Breast epithelium (tissue), 4 donors: ENCODE measurements around the gene NAGA. TPM values are rescaled to one million over a fixed set of nuclear protein-coding genes. Genes with fewer than 3 reads are reported as not detected.
"Not testable (repeated sequence)": the region's sequence is repeated elsewhere in the genome, so short reads cannot be mapped to it uniquely, and the experiment has no call there.

Source experiments
- DNase-seq, 2 donors: peaks; one replicate each; pipeline ENCODE4 v3.0.0-alpha.2; 2019; ENCODE audit warnings: low spot score in 2 of 2
- H3K27ac ChIP-seq, 2 donors: fragments of 200-600 bp; sonication (generic) in 1 of 2; one replicate each; pipeline ENCODE4 v1.5.1; 2016 to 2019; ENCODE audit warnings: mild to moderate bottlenecking in 1 of 2
- H3K27me3 ChIP-seq, 2 donors: fragments of 200-600 bp; sonication (generic) in 1 of 2; one replicate each; pipeline versions ENCODE4 v1.5.1 to v1.6.0; 2017 to 2019; ENCODE audit warnings: control low read depth in 1 of 2, mild to moderate bottlenecking in 1 of 2
- H3K36me3 ChIP-seq: fragments of 200-600 bp; one replicate; pipeline ENCODE4 v1.5.1; 2019
- H3K4me1 ChIP-seq, 2 donors: fragments of 200-600 bp; sonication (generic); one replicate each; pipeline ENCODE4 v1.5.1; 2016 to 2019; ENCODE audit warnings: control low read depth in 1 of 2
- H3K4me3 ChIP-seq, 3 donors: fragments of 200-600 bp; sonication (generic); 1 replicate in 2 of 3; 2 replicates in 1 of 3; pipeline ENCODE4 v1.5.1; 2016 to 2019; ENCODE audit warnings: mild to moderate bottlenecking in 3 of 3, moderate library complexity in 2 of 3
- H3K9me3 ChIP-seq, 2 donors: fragments of 200-600 bp; sonication (generic) in 1 of 2; one replicate each; pipeline ENCODE4 v1.5.1; 2016 to 2019; ENCODE audit warnings: control low read depth in 1 of 2
- POLR2A ChIP-seq: fragments of 450-650 bp; IDR thresholded peaks from one replicate; pipeline ENCODE4 v1.6.1; 2016; ENCODE audit warnings: antibody characterized with exemption, mild to moderate bottlenecking, moderate library complexity
- POLR2AphosphoS5 ChIP-seq, 3 donors: sonication (generic); formaldehyde crosslinking; IDR thresholded peaks; one replicate each; pipeline ENCODE4 v1.6.1; 2017; ENCODE audit warnings: antibody characterized with exemption in 3 of 3
- intact Hi-C: fragments of 100-400 bp; cut with DNase I; formaldehyde crosslinking; loops from one replicate; pipeline ENCODE4 v1.15.1; 2023; ENCODE audit warnings: low total_unique reads
- total RNA-seq, 3 donors: library from RNA; depleted of rRNA; stranded (reverse); fragments of >200 nt; gene quantifications; one replicate each; pipeline ENCODE4 v1.1.0, GENCODE V29; 2016
- TF ChIP-seq, protein P1 (sequence below), 3 donors: fragments of 450-650 bp; IDR thresholded peaks; one replicate each; pipeline ENCODE4 v1.5.1; 2016 to 2017; ENCODE audit warnings: antibody characterized with exemption in 3 of 3, mild to moderate bottlenecking in 3 of 3, moderate library complexity in 3 of 3

NAGA gene
- total RNA-seq, 3 donors from 2014 or later = 22.9 to 38.9 (median 27.2) TPM

DNA sequence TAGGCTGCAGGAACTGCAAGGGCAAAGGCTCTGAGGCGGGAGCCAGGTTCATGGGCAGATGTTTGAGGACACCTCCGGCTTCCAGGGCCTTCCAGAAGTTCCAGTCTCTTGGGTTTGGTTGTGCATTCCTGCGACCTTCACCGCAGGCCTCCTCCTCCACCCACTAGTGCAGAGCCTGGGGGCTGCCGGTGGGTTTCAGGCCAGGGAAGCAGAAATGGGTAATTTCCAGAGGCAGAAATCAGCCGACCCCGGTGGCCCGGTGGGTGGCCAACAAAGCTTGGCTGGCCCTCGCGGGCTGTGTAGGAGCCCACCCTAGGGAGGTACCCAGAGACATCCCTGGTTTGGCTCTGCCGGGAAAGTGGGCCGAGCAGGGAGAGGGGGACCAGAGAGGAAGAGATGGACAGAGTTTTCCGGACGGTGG, 3.0 kb upstream of the NAGA start:
- peak overlapping the region; percentile 70 to 86 (median 82) for H3K4me3 ChIP-seq
- no peak for DNase-seq
- H3K4me1 ChIP-seq = peaks cover 13 to 14% of the 10 kb centered on the region in 2 donors
- H3K27me3 ChIP-seq = no peaks in the 10 kb centered on the region
- H3K9me3 ChIP-seq = no peaks in the 10 kb centered on the region
- no peaks in the 10 kb centered on the region for H3K36me3 ChIP-seq
- H3K27ac ChIP-seq = peak overlapping the region; percentile 88 to 96
- intact Hi-C loops = no loop called here
- TF ChIP-seq POLR2A (no peak), POLR2AphosphoS5 (IDR thresholded peaks at IDR 0.05) (no peak)
- TF ChIP-seq, protein P1, sequence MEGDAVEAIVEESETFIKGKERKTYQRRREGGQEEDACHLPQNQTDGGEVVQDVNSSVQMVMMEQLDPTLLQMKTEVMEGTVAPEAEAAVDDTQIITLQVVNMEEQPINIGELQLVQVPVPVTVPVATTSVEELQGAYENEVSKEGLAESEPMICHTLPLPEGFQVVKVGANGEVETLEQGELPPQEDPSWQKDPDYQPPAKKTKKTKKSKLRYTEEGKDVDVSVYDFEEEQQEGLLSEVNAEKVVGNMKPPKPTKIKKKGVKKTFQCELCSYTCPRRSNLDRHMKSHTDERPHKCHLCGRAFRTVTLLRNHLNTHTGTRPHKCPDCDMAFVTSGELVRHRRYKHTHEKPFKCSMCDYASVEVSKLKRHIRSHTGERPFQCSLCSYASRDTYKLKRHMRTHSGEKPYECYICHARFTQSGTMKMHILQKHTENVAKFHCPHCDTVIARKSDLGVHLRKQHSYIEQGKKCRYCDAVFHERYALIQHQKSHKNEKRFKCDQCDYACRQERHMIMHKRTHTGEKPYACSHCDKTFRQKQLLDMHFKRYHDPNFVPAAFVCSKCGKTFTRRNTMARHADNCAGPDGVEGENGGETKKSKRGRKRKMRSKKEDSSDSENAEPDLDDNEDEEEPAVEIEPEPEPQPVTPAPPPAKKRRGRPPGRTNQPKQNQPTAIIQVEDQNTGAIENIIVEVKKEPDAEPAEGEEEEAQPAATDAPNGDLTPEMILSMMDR (IDR thresholded peaks at IDR 0.05) = no peak

DNA sequence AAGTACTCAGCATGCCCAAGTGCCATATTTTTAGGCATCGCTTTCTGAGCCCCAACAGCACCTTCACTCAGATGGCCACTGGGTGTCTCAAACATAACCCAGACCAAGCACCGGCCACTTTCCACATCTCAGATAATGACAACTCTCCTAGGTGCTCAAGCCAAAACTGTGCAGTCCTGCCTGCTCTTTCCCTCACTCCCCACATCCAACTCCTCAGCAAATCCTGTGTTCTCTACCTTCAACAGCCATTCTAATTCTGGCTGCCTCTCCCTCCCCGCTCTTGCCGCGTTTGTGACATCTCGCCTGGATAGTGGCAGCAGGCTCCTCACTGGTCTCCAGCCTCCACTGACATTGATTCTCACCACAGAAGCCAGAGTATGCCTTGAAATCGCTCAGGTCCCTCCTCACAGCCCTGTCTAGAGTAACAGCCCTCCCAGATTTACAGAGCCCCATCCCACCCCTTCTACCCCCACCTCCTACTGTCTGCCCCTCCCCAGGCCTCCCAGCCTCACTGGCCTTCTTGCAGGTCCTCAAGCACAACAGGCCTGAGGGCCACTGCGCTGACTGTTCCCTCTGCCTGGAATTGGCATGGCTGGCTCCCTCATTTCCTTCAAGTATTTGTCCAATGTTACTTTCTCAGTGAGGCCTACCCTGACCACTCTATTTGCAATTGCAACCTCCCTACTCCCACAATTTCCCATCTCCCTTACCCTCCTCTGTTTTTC, 2.2 kb upstream of the NAGA start:
- Histone ChIP-seq H3K4me1 (peaks cover 8% of the 10 kb centered on the region in 2 donors), H3K27ac (no peak overlapping the region), H3K4me3 (no peak overlapping the region), H3K27me3 (no peaks in the 10 kb centered on the region), H3K9me3 (no peaks in the 10 kb centered on the region), H3K36me3 (no peaks in the 10 kb centered on the region)
- intact Hi-C loops = no loop called here
- DNase-seq = no peak
- TF ChIP-seq POLR2AphosphoS5 (IDR thresholded peaks at IDR 0.05) = no peak
- TF ChIP-seq POLR2A = no peak
- TF ChIP-seq, protein P1 (IDR thresholded peaks at IDR 0.05) = no peak

DNA sequence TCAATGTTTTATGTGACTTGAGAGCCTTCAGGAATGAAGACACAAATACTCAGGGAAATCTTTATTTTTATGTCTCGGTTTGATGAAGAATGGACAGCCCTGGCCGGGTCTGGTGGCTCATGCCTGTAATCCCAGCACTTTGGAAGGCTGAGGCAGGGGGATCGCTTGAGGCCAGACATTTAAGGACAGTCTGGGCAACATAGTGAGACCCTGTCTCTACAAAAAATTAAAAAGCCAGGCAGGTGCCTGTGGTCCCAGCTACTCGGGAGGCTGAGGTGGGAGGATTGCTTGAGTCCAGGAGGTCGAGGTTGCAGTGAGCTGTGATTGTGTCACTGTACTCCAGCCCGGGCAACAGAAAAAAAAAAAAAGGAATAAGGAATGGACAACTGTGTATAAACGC, 896 bp upstream of the NAGA start:
- intact Hi-C loops, H3K9me3 ChIP-seq, H3K4me1 ChIP-seq, H3K27me3 ChIP-seq, H3K36me3 ChIP-seq, DNase-seq: not testable (repeated sequence)
- peak overlapping the region; percentile 61 to 76 (median 64) for H3K4me3 ChIP-seq
- H3K27ac ChIP-seq = peak overlapping the region; percentile 81 to 87

DNA sequence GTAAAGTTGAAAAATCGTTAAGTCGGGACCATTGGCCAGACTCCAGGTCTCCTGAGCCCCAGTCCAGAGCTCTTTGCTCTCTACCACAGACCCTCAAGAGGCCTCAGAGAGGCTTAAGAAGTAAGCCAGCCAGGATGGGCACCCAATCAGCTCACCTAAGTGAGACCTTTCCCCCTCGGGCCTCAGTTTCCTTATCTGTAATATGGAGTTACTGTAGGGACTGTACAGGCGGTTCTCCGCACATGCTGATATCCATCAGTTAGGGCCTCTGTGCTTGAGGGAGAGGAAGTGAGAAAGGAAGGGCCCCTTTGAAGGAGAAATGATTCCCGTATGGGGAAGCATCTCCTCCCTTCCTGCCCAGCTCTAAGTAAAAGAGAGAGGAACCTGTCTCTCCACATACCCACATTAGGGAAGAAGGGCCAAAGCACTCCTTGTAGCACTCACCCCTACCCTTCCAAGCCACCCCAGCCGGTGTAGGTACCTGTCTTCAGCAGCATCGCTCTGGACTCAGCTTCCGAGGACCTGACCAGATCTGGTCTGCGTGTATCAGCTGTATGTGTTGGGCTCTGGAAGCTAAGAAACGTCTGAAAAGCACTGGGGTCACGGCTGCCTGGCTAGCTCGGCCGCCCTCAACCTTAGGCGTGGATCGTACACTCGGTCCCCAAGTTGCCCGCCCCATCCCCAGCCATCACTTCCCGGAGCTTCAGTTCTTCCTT, 653 bp downstream of the NAGA start:
- Histone ChIP-seq H3K4me3 (peak overlapping the region; percentile 61 to 76 (median 64)), H3K27ac (peak overlapping the region; percentile 81 to 87), H3K36me3 (no peaks in the 10 kb centered on the region), H3K27me3 (no peaks in the 10 kb centered on the region), H3K9me3 (no peaks in the 10 kb centered on the region), H3K4me1 (peaks cover 5 to 8% of the 10 kb centered on the region in 2 donors)
- DNase-seq = no peak
- intact Hi-C loops = no loop called here
- TF ChIP-seq POLR2AphosphoS5 (IDR thresholded peaks at IDR 0.05) = no peak
- TF ChIP-seq, protein P1 (IDR thresholded peaks at IDR 0.05) = no peak
- TF ChIP-seq POLR2A = no peak

DNA sequence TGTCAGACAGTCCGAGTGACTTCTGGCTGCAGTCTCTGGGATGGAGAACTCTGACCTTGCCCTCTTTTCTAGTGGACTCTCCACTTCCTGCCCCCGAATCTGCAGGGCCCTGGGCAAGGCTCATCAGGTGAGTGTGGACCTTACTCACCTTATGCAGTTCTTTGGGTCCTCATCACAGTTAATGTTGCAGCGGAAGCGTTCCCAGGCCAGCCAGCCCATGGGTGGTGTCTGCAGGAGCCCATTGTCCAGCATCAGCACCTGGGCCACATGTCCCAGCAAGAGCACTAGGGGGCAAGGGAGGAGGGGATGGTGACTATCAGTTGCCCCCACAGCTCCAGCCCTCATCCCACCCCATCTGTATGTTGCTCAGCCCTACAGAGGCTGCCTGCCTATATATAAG, 2.3 kb downstream of the NAGA start:
- Histone ChIP-seq H3K27ac (no peak overlapping the region), H3K4me3 (no peak overlapping the region), H3K36me3 (no peaks in the 10 kb centered on the region), H3K27me3 (no peaks in the 10 kb centered on the region), H3K4me1 (peaks cover 4 to 5% of the 10 kb centered on the region in 2 donors), H3K9me3 (no peaks in the 10 kb centered on the region)
- DNase-seq = no peak
- TF ChIP-seq POLR2A = no peak
- intact Hi-C loops = no loop called here

DNA sequence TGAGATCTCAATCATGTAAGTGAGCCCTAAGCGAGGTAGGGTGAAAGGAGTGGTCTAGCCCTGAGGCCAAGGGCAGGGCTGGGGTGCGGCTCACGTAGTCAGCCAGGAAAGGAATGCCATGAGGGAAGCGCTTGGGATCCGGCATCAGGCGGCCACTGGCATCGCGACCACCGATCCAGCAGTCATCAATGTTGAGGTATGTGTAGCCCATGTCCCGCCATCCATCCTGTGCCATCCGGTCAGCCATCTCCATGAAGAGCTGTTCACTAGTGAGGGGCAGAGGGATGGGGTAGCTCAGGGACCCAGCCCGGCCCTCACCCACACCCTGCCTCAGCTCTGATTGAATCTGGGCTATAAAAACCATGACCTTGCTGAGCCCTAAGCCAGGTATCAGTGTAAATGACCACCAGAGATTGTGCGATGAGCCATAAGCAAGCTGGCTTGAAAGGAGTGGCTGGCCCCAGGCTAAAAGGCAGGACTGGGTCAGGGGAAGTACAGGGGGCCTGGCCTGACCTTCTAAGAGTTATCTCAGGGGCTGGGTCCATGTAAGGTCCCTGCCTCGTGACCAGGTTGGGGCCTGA, 2.9 kb downstream of the NAGA start:
- no peak overlapping the region for H3K27ac ChIP-seq
- intact Hi-C loops = no loop called here
- H3K36me3 ChIP-seq = no peaks in the 10 kb centered on the region
- H3K27me3 ChIP-seq = no peaks in the 10 kb centered on the region
- H3K4me1 ChIP-seq = peaks cover 4 to 5% of the 10 kb centered on the region in 2 donors
- DNase-seq = no peak
- TF ChIP-seq, protein P1 (IDR thresholded peaks at IDR 0.05) = no peak
- TF ChIP-seq POLR2AphosphoS5 (IDR thresholded peaks at IDR 0.05) (no peak), POLR2A (no peak)
- H3K4me3 ChIP-seq = no peak overlapping the region
- H3K9me3 ChIP-seq = no peaks in the 10 kb centered on the region
